Activated naive CD8-positive, alpha-beta T cell treated with anti-CD3 and anti-CD28 coated beads for 36 hours (primary cell): ENCODE results near the gene PTPN13. TPM values are rescaled to one million over a fixed set of nuclear protein-coding genes. Genes with fewer than 3 reads are reported as not detected.
"Not testable (repeated sequence)": the region's sequence is repeated elsewhere in the genome, so short reads cannot be mapped to it uniquely, and the experiment has no call there.

Experiments
- DNase-seq: peaks from one replicate; pipeline ENCODE4 v3.0.0; 2021
- H3K27ac Mint-ChIP-seq: one replicate; pipeline ENCODE4 v1.8.0; 2022; ENCODE audit warnings: mild to moderate bottlenecking, moderate library complexity, mixed read lengths
- H3K27me3 Mint-ChIP-seq: one replicate; pipeline ENCODE4 v1.8.0; 2022; ENCODE audit warnings: mild to moderate bottlenecking, mixed read lengths
- H3K36me3 Mint-ChIP-seq: one replicate; pipeline ENCODE4 v1.8.0; 2021; ENCODE audit warnings: mild to moderate bottlenecking, mixed read lengths
- H3K4me1 Mint-ChIP-seq: one replicate; pipeline ENCODE4 v1.8.0; 2021; ENCODE audit warnings: mixed read lengths
- H3K4me3 Mint-ChIP-seq: one replicate; pipeline ENCODE4 v1.8.0; 2022; ENCODE audit warnings: mild to moderate bottlenecking, moderate library complexity, mixed read lengths
- H3K9me3 Mint-ChIP-seq: one replicate; pipeline ENCODE4 v1.8.0; 2022; ENCODE audit warnings: mixed read lengths
- total RNA-seq, 2 experiments: library from RNA; stranded (reverse); gene quantifications; one replicate each; pipeline ENCODE4 v1.2.3, GENCODE V29; 2021

The PTPN13 gene
- total RNA-seq, 2 experiments from 2014 or later, result 0.02 to 0.10 TPM

DNA sequence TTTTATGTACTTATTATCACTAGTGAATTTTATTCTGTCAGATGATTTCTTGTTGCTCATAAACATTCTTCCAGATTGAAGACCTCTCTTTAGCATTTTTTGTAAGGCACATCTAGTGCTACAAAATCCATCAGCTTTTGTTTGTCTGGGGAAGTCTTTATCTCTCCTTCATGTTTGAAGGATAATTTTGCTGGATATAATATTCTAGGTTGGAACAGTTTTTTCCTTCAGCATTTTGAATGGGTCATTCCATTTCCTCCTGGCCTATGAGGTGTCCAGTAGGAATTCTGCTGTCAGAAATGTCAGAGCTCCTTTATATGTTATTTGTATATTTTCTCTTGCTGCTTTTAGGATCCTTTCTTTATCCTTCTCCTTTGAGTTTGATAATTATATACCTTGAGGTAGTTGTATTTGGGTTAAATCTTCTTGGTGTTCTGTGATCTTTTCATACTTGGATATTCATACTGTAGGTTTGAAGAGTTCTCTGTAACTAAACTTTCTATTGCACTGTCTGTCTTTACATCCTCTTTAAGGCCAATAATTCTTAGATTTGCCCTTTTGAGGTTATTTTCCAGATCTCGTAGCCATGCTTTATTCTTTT, 58.3 kb downstream of the PTPN13 start:
- H3K27ac Mint-ChIP-seq, result no peak overlapping the region
- no peaks in the 10 kb centered on the region for H3K4me1 Mint-ChIP-seq
- peaks cover 25% of the 10 kb centered on the region for H3K9me3 Mint-ChIP-seq
- H3K36me3 Mint-ChIP-seq, result peaks cover 4% of the 10 kb centered on the region
- no peaks in the 10 kb centered on the region for H3K27me3 Mint-ChIP-seq
- DNase-seq, result no peak
- no peak overlapping the region for H3K4me3 Mint-ChIP-seq

DNA sequence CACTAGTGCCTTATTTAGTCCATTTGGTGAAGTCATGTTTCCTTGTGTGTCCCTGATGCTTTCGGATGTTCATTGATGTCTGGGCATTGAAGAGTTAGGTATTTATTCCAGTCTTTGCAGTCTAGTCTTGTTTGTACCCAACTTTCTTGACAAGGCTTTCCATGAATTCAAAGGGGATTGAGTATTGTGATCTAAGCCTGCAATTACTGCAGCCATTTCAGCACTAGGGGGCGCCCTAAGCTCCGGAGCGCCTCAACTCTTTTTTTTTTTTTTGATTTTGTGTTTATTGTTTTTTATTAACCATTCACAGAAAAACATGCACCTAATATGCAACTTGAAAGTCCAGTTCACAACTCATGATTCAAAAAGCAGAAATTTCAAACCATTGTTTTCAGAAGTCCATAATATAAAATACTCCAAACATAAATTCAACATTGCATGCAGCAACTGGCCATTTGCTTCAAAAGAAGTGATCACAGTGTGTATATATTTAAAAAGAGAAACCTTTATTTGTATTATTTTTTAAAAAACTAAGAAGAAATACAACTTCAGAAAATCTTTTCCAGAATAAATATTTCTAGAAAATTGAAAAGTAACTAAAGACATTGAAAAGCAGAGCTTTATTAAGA, 59.2 kb downstream of the PTPN13 start:
- Mint-ChIP-seq H3K27ac (no peak overlapping the region), H3K36me3 (peaks cover 4% of the 10 kb centered on the region), H3K27me3 (no peaks in the 10 kb centered on the region), H3K4me1 (no peaks in the 10 kb centered on the region), H3K9me3 (peaks cover 25% of the 10 kb centered on the region), H3K4me3 (no peak overlapping the region)
- DNase-seq, result peak; percentile 10

DNA sequence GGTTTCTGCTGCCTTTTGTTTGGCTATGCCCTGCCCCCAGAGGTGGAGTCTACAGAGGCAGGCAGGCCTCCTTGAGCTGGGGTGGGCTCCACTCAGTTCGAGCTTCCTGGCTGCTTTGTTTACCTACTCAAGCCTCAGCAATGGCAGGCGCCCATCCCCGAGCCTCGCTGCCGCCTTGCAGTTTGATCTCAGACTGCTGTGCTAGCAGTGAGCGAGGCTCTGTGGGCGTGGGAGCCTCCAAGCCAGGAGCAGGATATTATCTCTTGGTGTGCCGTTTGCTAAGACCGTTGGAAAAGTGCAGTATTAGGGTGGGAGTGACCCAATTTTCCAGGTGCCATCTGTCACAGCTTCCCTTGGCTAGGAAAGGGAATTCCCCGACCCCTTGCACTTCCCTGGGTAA, 62.7 kb downstream of the PTPN13 start:
- not testable (repeated sequence) for H3K27ac Mint-ChIP-seq, H3K27me3 Mint-ChIP-seq, H3K4me3 Mint-ChIP-seq, H3K36me3 Mint-ChIP-seq, DNase-seq, H3K4me1 Mint-ChIP-seq
- H3K9me3 Mint-ChIP-seq, result peaks cover 16% of the 10 kb centered on the region

DNA sequence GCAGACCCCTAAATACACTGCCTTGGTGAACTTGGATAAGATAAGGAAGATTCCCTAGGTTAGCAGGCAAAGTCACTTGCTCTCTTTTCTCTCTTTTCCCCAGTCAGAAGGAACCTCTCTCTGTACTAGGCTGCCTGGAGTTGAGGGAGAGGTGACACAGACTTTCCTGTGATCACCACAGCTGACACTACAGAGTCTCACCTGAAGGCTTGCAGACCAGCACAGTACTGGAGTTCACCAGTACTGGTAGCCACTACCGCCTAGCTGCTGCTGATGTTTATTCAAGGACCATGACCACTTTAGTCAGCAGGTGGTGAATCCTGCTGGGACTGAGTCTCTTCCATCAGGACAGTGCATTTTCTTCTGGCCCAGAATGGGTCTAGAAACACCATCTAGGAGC, 63.3 kb downstream of the PTPN13 start:
- H3K36me3 Mint-ChIP-seq, result peaks cover 4% of the 10 kb centered on the region
- peaks cover 16% of the 10 kb centered on the region for H3K9me3 Mint-ChIP-seq
- no peak overlapping the region for H3K4me3 Mint-ChIP-seq
- DNase-seq, result no peak
- H3K4me1 Mint-ChIP-seq, result no peaks in the 10 kb centered on the region
- H3K27me3 Mint-ChIP-seq, result no peaks in the 10 kb centered on the region
- no peak overlapping the region for H3K27ac Mint-ChIP-seq

DNA sequence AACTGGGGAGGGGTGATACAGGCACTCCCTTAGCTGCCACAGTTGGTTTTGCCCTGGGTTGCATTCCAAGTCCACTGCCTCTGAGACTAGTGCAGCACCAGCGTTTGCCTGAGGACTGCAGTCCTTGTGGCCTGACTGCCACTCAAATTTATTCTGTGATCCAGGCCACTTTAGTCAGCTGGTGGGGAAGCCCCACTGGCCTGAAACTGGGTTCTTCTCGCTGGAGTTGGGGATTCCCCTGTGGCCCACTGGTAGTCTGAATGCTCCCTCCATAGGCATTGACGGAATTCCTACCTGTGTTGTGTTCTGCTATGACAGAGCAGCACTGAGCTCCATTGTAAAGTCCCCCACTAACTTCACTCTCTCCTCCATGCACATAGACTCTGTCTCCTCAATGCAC, 63.8 kb downstream of the PTPN13 start:
- Mint-ChIP-seq H3K4me3 (no peak overlapping the region), H3K9me3 (peaks cover 11% of the 10 kb centered on the region), H3K27ac (no peak overlapping the region), H3K4me1 (no peaks in the 10 kb centered on the region), H3K27me3 (no peaks in the 10 kb centered on the region), H3K36me3 (no peaks in the 10 kb centered on the region)
- DNase-seq, result no peak

DNA sequence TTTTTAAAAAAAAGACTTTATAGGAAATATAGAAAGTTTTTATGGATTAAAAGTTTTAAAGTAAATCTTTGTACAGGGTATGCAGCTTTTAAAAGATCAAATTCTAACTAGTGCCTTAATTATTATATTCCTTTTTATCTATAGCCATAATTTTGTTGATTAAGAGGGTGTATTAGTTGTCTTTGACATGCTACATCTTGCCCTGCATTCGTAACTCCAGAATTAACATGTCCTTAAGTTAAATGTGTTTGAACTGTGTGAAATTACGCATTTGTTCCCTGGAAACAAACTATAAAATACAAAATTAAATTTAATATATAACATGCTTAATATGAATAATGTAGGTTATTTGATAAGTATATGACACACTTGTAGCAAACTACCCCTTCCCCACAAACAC, 66.3 kb downstream of the PTPN13 start:
- Mint-ChIP-seq H3K27me3 (no peaks in the 10 kb centered on the region), H3K27ac (no peak overlapping the region), H3K4me1 (no peaks in the 10 kb centered on the region), H3K9me3 (peaks cover 4% of the 10 kb centered on the region), H3K36me3 (no peaks in the 10 kb centered on the region), H3K4me3 (no peak overlapping the region)
- DNase-seq, result no peak

DNA sequence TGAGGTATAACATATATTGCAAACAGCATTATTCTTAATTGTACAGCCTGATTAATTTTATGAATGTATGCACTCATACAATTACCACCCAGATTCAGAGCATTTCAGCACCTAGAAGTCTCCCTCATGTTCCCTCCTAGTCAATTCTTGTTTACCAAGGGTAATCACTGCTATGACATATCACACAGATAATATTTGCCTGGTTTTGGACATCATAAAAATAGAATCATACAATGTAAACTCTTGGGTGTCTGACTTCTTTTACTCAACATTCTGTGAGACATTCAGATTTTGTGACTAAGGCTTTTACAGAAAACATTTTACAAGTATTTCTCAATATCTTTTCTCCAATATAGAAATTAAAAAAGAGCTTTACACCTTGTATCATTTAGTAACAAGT, 66.9 kb downstream of the PTPN13 start:
- Mint-ChIP-seq H3K4me1 (no peaks in the 10 kb centered on the region), H3K4me3 (no peak overlapping the region), H3K27me3 (no peaks in the 10 kb centered on the region), H3K27ac (no peak overlapping the region), H3K36me3 (no peaks in the 10 kb centered on the region), H3K9me3 (peaks cover under 1% of the 10 kb centered on the region)
- DNase-seq, result no peak

DNA sequence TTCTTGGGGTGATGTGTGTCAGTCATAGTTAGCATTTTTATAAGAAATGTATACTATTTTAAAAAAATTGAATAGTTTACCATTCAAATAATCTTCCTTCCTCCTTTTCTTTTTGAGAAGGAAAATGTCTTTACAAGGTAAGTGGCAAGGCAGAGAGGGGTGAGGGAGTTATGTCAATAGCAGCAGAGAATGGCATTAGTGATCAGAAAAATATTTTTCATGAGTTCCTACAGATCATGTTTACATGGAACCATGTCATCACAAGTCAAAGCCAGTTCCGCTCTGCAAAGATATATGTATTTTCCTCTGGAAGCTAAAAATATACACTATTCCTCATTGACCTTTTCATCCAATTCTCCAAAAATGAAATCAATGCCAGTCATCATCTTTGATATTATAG, 67.3 kb downstream of the PTPN13 start:
- Mint-ChIP-seq H3K27ac (no peak overlapping the region), H3K36me3 (no peaks in the 10 kb centered on the region), H3K4me3 (no peak overlapping the region), H3K4me1 (no peaks in the 10 kb centered on the region), H3K27me3 (no peaks in the 10 kb centered on the region), H3K9me3 (no peaks in the 10 kb centered on the region)
- no peak for DNase-seq

DNA sequence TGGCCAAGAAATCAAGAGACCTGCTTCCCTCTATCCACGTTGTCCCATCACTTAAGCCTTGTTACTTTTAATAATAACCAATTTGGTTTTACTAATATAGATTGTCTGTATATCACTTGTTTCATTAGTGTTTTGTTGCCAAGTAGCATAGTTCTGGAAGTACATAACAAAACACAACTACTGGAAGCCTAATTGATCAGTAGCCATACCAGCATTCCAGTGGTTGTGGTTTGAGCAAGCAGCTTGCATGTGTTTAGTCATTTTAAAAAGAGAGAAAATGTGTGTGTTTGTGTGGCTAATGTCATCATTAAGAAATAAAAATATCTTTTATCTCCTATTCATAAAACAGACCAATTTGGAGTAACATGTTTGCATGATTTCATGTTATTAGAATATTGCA, 70.8 kb downstream of the PTPN13 start:
- Mint-ChIP-seq H3K27me3 (no peaks in the 10 kb centered on the region), H3K9me3 (no peaks in the 10 kb centered on the region), H3K27ac (no peak overlapping the region), H3K4me1 (no peaks in the 10 kb centered on the region), H3K36me3 (no peaks in the 10 kb centered on the region), H3K4me3 (no peak overlapping the region)
- no peak for DNase-seq

DNA sequence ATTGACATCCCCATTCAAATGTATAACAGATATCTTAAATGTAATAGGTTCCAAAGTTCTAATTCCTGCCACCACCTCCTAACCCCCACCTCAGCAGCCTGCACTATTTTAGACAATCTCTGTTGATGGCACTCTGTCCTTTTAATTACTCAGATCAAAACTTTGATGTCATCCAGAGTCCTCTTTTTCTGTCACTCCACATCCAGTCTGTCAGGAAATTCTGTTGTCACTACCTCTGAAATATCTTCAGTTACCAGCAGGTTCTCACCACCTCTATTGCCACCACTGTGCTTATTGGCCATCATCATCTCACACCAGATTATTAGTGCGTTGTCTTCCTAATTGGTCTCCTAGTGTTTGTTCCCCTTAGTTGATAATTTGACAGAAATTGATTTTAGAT, 76.2 kb downstream of the PTPN13 start:
- H3K9me3 Mint-ChIP-seq, result no peaks in the 10 kb centered on the region
- DNase-seq, result no peak
- no peaks in the 10 kb centered on the region for H3K36me3 Mint-ChIP-seq
- no peaks in the 10 kb centered on the region for H3K27me3 Mint-ChIP-seq
- no peak overlapping the region for H3K4me3 Mint-ChIP-seq
- H3K27ac Mint-ChIP-seq, result no peak overlapping the region
- no peaks in the 10 kb centered on the region for H3K4me1 Mint-ChIP-seq

DNA sequence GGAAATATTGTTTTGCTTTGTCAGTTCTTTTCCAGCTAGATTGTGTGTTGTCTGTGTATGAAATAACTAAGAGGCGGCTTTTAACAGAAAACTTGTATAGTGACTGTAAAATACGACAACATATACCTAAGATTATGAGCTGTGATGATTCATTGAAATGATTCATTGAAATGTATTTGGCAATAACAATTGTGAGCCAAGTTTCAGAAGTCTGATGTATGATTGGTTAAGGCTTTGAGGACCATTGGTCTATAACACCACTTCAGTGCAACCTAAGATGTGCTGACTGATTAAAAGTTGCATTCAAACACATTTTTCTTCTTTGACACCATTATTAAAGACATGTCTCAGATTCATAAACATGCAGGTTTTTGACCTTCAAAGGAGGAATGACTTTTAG, 76.6 kb downstream of the PTPN13 start:
- Mint-ChIP-seq H3K27ac (no peak overlapping the region), H3K4me3 (no peak overlapping the region), H3K9me3 (no peaks in the 10 kb centered on the region), H3K27me3 (no peaks in the 10 kb centered on the region), H3K4me1 (no peaks in the 10 kb centered on the region), H3K36me3 (no peaks in the 10 kb centered on the region)
- no peak for DNase-seq

DNA sequence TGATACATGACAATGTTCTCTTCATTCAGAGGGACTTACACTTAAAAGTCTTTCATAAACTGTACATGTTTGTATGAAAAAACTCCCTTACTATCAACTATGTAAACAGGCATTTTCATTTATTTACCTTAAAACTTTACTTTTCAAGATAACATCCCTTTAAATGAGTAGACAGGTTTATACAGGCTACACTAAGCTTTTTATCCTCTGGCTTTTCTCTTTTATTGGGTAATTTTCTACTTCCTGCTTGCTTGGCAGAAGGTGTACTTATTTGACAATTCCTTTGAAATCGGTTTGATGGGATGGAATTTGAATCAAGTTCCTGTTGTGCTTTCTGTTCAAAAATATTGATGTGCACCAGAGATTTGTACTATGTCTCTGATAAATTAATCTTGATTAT, 81.4 kb downstream of the PTPN13 start:
- Mint-ChIP-seq H3K36me3 (no peaks in the 10 kb centered on the region), H3K9me3 (no peaks in the 10 kb centered on the region)

DNA sequence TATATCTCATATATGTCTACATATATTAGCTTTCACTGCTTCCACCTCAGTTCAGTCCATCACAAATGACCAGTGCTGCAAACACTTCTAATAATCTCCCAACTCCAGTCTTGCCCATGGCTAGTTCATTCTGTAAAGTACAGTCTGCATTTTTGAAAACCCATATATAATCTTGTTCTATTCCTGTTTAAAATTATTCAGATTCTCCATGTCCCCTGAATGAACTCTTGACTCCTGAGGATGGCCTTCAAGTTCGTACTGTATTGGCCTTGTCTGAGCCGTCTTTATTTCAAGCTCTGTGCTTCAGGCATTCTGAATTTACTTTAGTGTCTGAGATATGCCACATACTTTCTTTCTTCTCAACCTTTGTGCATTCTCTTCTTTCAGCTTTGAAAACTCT, 84.7 kb downstream of the PTPN13 start:
- no peak overlapping the region for H3K27ac Mint-ChIP-seq
- no peak for DNase-seq
- no peaks in the 10 kb centered on the region for H3K9me3 Mint-ChIP-seq
- no peaks in the 10 kb centered on the region for H3K27me3 Mint-ChIP-seq
- no peaks in the 10 kb centered on the region for H3K36me3 Mint-ChIP-seq
- H3K4me1 Mint-ChIP-seq, result no peaks in the 10 kb centered on the region
- no peak overlapping the region for H3K4me3 Mint-ChIP-seq

More for the DNA sequence above, 81.4 kb downstream of the PTPN13 start:
- Mint-ChIP-seq H3K27ac (no peak overlapping the region), H3K4me1 (no peaks in the 10 kb centered on the region), H3K4me3 (no peak overlapping the region), H3K27me3 (no peaks in the 10 kb centered on the region)
- no peak for DNase-seq

DNA sequence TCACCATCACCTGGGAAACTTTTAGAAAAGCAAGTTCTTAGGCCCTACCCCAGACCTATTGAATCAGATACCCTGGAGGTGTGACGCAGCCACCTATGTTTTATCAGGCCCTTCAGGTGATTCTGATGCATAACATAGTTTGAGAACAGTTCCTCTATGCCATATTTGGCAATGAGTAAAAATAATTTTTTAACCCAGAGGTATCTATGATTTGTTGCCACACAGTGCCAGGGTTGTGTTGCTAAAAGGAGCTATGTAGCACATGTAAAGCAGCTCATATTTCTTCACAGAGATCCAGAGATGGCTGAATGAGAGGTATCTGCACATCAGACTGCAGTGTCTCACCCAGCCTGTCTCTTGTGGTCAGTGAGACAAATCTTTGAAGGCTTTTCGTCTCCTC, 85.3 kb downstream of the PTPN13 start:
- H3K9me3 Mint-ChIP-seq, result no peaks in the 10 kb centered on the region
- H3K27me3 Mint-ChIP-seq, result no peaks in the 10 kb centered on the region
- H3K4me3 Mint-ChIP-seq, result no peak overlapping the region
- no peaks in the 10 kb centered on the region for H3K36me3 Mint-ChIP-seq
- no peak for DNase-seq
- H3K4me1 Mint-ChIP-seq, result no peaks in the 10 kb centered on the region
- H3K27ac Mint-ChIP-seq, result no peak overlapping the region

DNA sequence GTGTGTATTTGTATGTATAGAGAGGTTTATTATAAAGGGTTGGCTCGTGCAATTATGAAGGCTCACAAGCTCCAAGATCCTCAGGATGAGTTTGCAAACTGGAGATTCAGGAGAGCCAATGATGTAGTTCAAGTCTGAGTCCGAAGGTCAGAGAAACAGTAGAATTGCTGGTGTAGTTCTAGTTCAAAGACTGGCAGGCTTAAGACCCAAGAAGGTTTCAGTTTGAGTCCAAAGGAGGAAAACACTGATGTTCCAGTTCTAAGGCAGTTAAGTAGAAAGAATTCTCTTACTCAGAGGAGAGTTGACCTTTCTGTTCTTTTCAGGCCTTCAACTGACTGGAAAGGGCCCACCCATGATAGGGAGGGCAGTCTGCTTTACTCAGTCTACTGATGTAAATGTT, 89.1 kb downstream of the PTPN13 start:
- Mint-ChIP-seq H3K4me1 (no peaks in the 10 kb centered on the region), H3K36me3 (no peaks in the 10 kb centered on the region), H3K27ac (no peak overlapping the region), H3K9me3 (no peaks in the 10 kb centered on the region), H3K27me3 (no peaks in the 10 kb centered on the region), H3K4me3 (no peak overlapping the region)
- no peak for DNase-seq

DNA sequence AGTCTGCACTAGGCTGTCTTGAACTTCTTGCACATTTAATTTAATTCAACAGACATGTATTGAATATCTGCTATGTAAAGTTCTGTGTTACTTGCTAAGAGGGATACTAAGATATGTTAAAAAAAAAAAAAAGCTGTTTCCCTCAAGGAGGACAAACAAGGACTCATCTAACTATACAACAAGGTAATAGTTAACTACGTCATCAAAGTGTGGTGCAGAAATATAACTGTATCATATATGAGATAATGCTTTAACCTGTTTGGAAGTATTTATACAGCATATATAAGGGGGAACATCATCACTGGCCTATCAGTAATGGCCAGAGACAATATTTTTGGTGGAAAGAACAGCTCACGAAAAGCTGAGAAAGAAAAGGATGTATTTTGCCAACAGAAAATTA, 89.9 kb downstream of the PTPN13 start:
- no peak overlapping the region for H3K4me3 Mint-ChIP-seq
- H3K9me3 Mint-ChIP-seq, result no peaks in the 10 kb centered on the region
- no peaks in the 10 kb centered on the region for H3K27me3 Mint-ChIP-seq
- no peaks in the 10 kb centered on the region for H3K4me1 Mint-ChIP-seq
- no peaks in the 10 kb centered on the region for H3K36me3 Mint-ChIP-seq
- no peak for DNase-seq
- H3K27ac Mint-ChIP-seq, result no peak overlapping the region
